HuH-7.5 (cell line): ENCODE results near the gene PRKCE.
"Not testable (repeated sequence)": the region's sequence is repeated elsewhere in the genome, so short reads cannot be mapped to it uniquely, and the experiment has no call there.

Experiments used
- DNase-seq: peaks from one replicate; pipeline ENCODE4 v3.0.0; 2011; ENCODE audit warnings: low spot score

The PRKCE gene

GRCh38 chr2:45839508-45840251, 188.2 kb downstream of the PRKCE start:
- no peak for DNase-seq

- no peak for DNase-seq
Observed at GRCh38 chr2:45840481-45840880, 189.0 kb downstream of the PRKCE start.

GRCh38 chr2:45841752-45842407, 190.4 kb downstream of the PRKCE start:
- no peak for DNase-seq

GRCh38 chr2:45843136-45843535, 191.7 kb downstream of the PRKCE start:
- DNase-seq, result no peak

GRCh38 chr2:45844796-45845457, 193.5 kb downstream of the PRKCE start:
- DNase-seq, result no peak

- no peak for DNase-seq
Observed at GRCh38 chr2:45845566-45845965, 194.1 kb downstream of the PRKCE start.

GRCh38 chr2:45849491-45850283, 198.2 kb downstream of the PRKCE start:
- no peak for DNase-seq

- DNase-seq, result no peak
Observed at GRCh38 chr2:45850558-45850957, 199.1 kb downstream of the PRKCE start.

- no peak for DNase-seq
Observed at GRCh38 chr2:45851111-45851510, 199.6 kb downstream of the PRKCE start.

- DNase-seq, result no peak
Observed at GRCh38 chr2:45851576-45852304, 200.3 kb downstream of the PRKCE start.

GRCh38 chr2:45852450-45853150, 201.1 kb downstream of the PRKCE start:
- DNase-seq, result no peak

- no peak for DNase-seq
Observed at GRCh38 chr2:45855374-45855773, 203.9 kb downstream of the PRKCE start.

GRCh38 chr2:45856391-45857274, 205.2 kb downstream of the PRKCE start:
- DNase-seq, result no peak

- no peak for DNase-seq
Observed at GRCh38 chr2:45857275-45857609, 205.8 kb downstream of the PRKCE start.

- DNase-seq, result no peak
Observed at GRCh38 chr2:45857867-45858520, 206.5 kb downstream of the PRKCE start.

- DNase-seq, result not testable (repeated sequence)
Observed at GRCh38 chr2:45858872-45859271, 207.4 kb downstream of the PRKCE start.

- DNase-seq, result no peak
Observed at GRCh38 chr2:45859682-45860081, 208.2 kb downstream of the PRKCE start.

- no peak for DNase-seq
Observed at GRCh38 chr2:45860136-45861121, 209.0 kb downstream of the PRKCE start.
